ENCODE data around the gene LRRC26. TPM values are rescaled to one million over a fixed set of nuclear protein-coding genes. Genes with fewer than 3 reads are reported as not detected.

LRRC26 gene
- total and polyA plus RNA-seq, 2 of the 13 experiments (the other 11 are each of a cell fraction or from before 2014, with no cell fraction given): not detected

DNA sequence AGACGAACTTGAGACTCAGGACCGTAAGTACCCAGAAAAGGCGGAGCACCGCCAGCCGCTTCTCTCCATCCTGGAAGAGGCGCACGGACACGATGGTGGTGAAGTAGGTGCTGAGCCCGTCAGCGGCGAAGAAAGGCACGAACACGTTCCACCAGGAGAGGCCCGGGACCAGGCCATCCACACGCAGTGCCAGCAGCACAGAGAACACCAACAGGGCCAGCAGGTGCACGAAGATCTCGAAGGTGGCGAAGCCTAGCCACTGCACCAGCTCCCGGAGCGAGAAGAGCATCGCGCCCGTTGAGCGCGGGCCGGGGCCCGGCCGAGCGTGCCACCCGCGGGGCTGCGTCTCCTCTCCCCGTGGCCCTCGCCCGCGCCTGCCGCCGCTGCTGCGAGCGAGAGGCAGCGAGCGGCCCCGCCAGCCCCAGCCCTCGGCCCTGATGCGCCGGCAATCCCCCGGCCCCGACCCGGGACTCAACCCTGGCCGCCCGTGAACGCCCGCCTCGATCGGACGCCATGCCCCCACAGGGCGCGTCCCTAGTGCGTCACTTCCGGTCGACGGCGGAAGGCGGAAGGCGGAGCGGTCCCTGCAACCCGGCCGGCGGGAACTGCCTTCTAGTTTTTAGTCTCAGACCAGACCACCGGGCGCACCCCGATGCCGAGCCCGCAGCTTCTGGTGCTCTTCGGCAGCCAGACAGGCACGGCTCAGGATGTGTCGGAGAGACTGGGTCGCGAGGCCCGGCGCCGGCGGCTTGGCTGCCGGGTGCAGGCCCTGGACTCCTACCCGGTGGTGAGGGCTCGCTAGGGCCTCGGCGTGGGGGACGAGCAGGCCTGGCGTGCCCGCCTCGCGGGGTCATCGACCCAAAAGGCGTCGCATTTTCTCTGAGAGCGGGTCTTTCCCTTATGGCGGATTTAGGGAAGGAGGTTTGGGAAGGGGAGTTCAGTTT lies 35.5 kb upstream of the LRRC26 start, which contains the start of the genes NDOR1 and TMEM203 (continued):
- TF ChIP-seq, protein P1, sequence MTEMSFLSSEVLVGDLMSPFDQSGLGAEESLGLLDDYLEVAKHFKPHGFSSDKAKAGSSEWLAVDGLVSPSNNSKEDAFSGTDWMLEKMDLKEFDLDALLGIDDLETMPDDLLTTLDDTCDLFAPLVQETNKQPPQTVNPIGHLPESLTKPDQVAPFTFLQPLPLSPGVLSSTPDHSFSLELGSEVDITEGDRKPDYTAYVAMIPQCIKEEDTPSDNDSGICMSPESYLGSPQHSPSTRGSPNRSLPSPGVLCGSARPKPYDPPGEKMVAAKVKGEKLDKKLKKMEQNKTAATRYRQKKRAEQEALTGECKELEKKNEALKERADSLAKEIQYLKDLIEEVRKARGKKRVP (CRISPR knock-in tag; IDR thresholded peaks at IDR 0.05): peak in 1 of 2 experiments; percentile 31; a peak in 1 of 4 replicates
- TF ChIP-seq, protein P2, sequence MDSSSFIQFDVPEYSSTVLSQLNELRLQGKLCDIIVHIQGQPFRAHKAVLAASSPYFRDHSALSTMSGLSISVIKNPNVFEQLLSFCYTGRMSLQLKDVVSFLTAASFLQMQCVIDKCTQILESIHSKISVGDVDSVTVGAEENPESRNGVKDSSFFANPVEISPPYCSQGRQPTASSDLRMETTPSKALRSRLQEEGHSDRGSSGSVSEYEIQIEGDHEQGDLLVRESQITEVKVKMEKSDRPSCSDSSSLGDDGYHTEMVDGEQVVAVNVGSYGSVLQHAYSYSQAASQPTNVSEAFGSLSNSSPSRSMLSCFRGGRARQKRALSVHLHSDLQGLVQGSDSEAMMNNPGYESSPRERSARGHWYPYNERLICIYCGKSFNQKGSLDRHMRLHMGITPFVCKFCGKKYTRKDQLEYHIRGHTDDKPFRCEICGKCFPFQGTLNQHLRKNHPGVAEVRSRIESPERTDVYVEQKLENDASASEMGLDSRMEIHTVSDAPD (CRISPR knock-in tag; IDR thresholded peaks at IDR 0.05): no peak
- TF ChIP-seq NFKBIZ (CRISPR knock-in tag; IDR thresholded peaks at IDR 0.05): peak; percentile 73; the same call in 1 of the 2 replicates
- TF ChIP-seq, protein P3, sequence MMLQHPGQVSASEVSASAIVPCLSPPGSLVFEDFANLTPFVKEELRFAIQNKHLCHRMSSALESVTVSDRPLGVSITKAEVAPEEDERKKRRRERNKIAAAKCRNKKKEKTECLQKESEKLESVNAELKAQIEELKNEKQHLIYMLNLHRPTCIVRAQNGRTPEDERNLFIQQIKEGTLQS (CRISPR knock-in tag; IDR thresholded peaks at IDR 0.05): no peak
- peak; percentile 99 for TF ChIP-seq KDM5A (IDR thresholded peaks at IDR 0.05; ENCODE audit: borderline replicate concordance, low read length)
- TF ChIP-seq SCMH1 (CRISPR knock-in tag; IDR thresholded peaks at IDR 0.05; ENCODE audit: borderline replicate concordance): no peak
- no peak for TF ChIP-seq FOXP1 (IDR thresholded peaks at IDR 0.05)
- no peak for TF ChIP-seq FOXP1 (CRISPR knock-in tag; IDR thresholded peaks at IDR 0.05)
- TF ChIP-seq ZNF605 (CRISPR knock-in tag; IDR thresholded peaks at IDR 0.05): peak; percentile 48; the same call in 1 of the 2 replicates
- TF ChIP-seq HDAC2 (CRISPR knock-in tag; IDR thresholded peaks at IDR 0.05): peak; percentile 95
- TF ChIP-seq, protein P4, sequence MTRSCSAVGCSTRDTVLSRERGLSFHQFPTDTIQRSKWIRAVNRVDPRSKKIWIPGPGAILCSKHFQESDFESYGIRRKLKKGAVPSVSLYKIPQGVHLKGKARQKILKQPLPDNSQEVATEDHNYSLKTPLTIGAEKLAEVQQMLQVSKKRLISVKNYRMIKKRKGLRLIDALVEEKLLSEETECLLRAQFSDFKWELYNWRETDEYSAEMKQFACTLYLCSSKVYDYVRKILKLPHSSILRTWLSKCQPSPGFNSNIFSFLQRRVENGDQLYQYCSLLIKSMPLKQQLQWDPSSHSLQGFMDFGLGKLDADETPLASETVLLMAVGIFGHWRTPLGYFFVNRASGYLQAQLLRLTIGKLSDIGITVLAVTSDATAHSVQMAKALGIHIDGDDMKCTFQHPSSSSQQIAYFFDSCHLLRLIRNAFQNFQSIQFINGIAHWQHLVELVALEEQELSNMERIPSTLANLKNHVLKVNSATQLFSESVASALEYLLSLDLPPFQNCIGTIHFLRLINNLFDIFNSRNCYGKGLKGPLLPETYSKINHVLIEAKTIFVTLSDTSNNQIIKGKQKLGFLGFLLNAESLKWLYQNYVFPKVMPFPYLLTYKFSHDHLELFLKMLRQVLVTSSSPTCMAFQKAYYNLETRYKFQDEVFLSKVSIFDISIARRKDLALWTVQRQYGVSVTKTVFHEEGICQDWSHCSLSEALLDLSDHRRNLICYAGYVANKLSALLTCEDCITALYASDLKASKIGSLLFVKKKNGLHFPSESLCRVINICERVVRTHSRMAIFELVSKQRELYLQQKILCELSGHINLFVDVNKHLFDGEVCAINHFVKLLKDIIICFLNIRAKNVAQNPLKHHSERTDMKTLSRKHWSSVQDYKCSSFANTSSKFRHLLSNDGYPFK (CRISPR knock-in tag; IDR thresholded peaks at IDR 0.05; ENCODE audit: borderline replicate concordance): peak; percentile 81; the same call in 1 of the 2 replicates
- TF ChIP-seq MATR3 (CRISPR knock-in tag; IDR thresholded peaks at IDR 0.05): no peak
- 0 out of 2 replicates have a peak, but pooled peaks have one; percentile 32 for TF ChIP-seq ZNF274 (CRISPR knock-in tag; IDR thresholded peaks at IDR 0.05)
- TF ChIP-seq TAF15 (IDR thresholded peaks at IDR 0.05; ENCODE audit: low read depth, low read length, poor library complexity, severe bottlenecking): no peak
- TF ChIP-seq ZNF275 (CRISPR knock-in tag; IDR thresholded peaks at IDR 0.05; ENCODE audit: borderline replicate concordance): peak; percentile 79
- TF ChIP-seq SIN3B (IDR thresholded peaks at IDR 0.05; ENCODE audit: low read length): peak; percentile 96
- TF ChIP-seq, protein P5, sequence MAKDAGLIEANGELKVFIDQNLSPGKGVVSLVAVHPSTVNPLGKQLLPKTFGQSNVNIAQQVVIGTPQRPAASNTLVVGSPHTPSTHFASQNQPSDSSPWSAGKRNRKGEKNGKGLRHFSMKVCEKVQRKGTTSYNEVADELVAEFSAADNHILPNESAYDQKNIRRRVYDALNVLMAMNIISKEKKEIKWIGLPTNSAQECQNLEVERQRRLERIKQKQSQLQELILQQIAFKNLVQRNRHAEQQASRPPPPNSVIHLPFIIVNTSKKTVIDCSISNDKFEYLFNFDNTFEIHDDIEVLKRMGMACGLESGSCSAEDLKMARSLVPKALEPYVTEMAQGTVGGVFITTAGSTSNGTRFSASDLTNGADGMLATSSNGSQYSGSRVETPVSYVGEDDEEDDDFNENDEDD (CRISPR knock-in tag; IDR thresholded peaks at IDR 0.05; ENCODE audit: borderline replicate concordance): peak; percentile 96
- no peak for TF ChIP-seq ZNF10 (CRISPR knock-in tag; IDR thresholded peaks at IDR 0.05; ENCODE audit: borderline replicate concordance, low read depth)
- peak; percentile 74; the same call in 1 of the 2 replicates for TF ChIP-seq ZNF607 (CRISPR knock-in tag; IDR thresholded peaks at IDR 0.05; ENCODE audit: borderline replicate concordance)
- no peak for TF ChIP-seq RFX1 (IDR thresholded peaks at IDR 0.05)
- no peak for TF ChIP-seq EEA1 (CRISPR knock-in tag; IDR thresholded peaks at IDR 0.05; ENCODE audit: borderline replicate concordance)

All from HepG2 (cell line).